ENCODE results near the gene ABHD1.

- TF ChIP-seq POLR2AphosphoS5 (IDR thresholded peaks at IDR 0.05; ENCODE audit: insufficient read depth, low read depth, low read length): no peak
- no peak for TF ChIP-seq CTCF (IDR thresholded peaks at IDR 0.05; ENCODE audit: extremely low read depth in 1 of 2, insufficient read depth in 1 of 2, low read depth in 1 of 2, low read length in 2 of 2)
- TF ChIP-seq POLR2A (IDR thresholded peaks at IDR 0.05; ENCODE audit: low read depth, low read length): no peak
- no peak for TF ChIP-seq EZH2 (IDR thresholded peaks at IDR 0.05; ENCODE audit: borderline replicate concordance, low read depth, low read length, severe bottlenecking)
Observed at GRCh38 chr2:27130396-27130795, 6.8 kb downstream of the ABHD1 start.

Data from endothelial cell of umbilical vein (primary cell).